BE2C (cell line): Measurements from ENCODE around the gene TMEM151A.

Source experiments
- DNase-seq: peaks from one replicate; pipeline ENCODE4 v3.0.0-alpha.2; 2020
- H3K27me3 ChIP-seq: fragments of 250-450 bp; sonication (Bioruptor Pico); 2 replicates; pipeline ENCODE4 v1.5.1; 2020; ENCODE audit warnings: mild to moderate bottlenecking
- H3K36me3 ChIP-seq: fragments of 250-450 bp; sonication (Bioruptor Pico); 2 replicates; pipeline ENCODE4 v1.5.1; 2020; ENCODE audit warnings: mild to moderate bottlenecking
- H3K4me1 ChIP-seq: fragments of 250-450 bp; sonication (Bioruptor Pico); 2 replicates; pipeline ENCODE4 v1.5.1; 2020
- H3K4me3 ChIP-seq: 2 replicates; pipeline ENCODE4 v1.5.1; 2011; ENCODE audit warnings: low read depth, low read length
- H3K9me3 ChIP-seq: fragments of 250-450 bp; sonication (Bioruptor Pico); 2 replicates; pipeline ENCODE4 v1.5.1; 2020
- TF ChIP-seq, protein P1 (sequence below): IDR thresholded peaks from 2 replicates; pipeline ENCODE4 v1.5.1; 2012; ENCODE audit warnings: mild to moderate bottlenecking, low read depth, low read length

TMEM151A gene

DNA sequence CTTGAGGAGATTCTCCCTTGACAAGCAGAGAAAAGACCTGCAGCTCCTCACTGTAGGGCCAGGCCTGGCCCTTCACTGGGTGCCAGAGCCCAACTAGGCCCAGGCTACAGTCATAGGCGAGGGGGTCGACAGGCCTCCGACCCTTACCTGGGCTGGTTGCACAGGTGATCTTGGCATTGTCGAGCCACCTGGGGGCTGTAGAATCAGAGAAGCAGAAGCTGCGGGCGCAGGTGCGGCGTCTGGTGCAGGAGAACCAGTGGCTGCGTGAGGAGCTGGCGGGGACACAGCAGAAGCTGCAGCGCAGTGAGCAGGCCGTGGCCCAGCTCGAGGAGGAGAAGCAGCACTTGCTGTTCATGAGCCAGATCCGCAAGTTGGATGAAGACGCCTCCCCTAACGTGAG, 30.1 kb upstream of the TMEM151A start:
- H3K36me3 ChIP-seq: peaks cover 5% of the 10 kb centered on the region; the same call in 1 of the 2 replicates
- DNase-seq: no peak
- H3K4me3 ChIP-seq: no peak overlapping the region
- H3K9me3 ChIP-seq: no peaks in the 10 kb centered on the region
- no peaks in the 10 kb centered on the region for H3K4me1 ChIP-seq
- TF ChIP-seq, protein P1, sequence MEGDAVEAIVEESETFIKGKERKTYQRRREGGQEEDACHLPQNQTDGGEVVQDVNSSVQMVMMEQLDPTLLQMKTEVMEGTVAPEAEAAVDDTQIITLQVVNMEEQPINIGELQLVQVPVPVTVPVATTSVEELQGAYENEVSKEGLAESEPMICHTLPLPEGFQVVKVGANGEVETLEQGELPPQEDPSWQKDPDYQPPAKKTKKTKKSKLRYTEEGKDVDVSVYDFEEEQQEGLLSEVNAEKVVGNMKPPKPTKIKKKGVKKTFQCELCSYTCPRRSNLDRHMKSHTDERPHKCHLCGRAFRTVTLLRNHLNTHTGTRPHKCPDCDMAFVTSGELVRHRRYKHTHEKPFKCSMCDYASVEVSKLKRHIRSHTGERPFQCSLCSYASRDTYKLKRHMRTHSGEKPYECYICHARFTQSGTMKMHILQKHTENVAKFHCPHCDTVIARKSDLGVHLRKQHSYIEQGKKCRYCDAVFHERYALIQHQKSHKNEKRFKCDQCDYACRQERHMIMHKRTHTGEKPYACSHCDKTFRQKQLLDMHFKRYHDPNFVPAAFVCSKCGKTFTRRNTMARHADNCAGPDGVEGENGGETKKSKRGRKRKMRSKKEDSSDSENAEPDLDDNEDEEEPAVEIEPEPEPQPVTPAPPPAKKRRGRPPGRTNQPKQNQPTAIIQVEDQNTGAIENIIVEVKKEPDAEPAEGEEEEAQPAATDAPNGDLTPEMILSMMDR: no peak
- no peaks in the 10 kb centered on the region for H3K27me3 ChIP-seq

DNA sequence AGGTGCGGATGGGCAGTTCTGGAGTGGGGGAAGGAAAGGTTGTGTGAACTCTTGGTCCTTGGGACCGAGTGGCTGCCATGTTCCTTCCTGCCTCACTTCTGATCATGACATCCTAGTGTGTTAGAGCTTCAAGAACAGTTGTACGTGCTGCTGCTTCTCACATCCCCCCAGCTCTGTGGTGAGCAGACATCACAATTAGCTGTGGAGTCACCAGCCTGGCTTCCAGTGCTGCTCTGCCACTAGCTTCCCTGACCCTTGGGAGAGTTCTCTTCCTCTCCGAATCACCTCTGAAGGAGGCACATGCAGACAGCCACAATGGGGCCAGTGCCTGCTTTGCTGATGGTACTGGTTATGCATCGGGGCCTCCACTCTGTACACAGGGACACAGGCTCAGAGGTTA, 29.5 kb upstream of the TMEM151A start:
- TF ChIP-seq, protein P1: no peak
- H3K4me1 ChIP-seq: no peaks in the 10 kb centered on the region; the same call in 1 of the 2 replicates
- H3K27me3 ChIP-seq: no peaks in the 10 kb centered on the region
- peaks cover 5% of the 10 kb centered on the region; the same call in 1 of the 2 replicates for H3K36me3 ChIP-seq
- no peak overlapping the region for H3K4me3 ChIP-seq
- H3K9me3 ChIP-seq: no peaks in the 10 kb centered on the region
- no peak for DNase-seq

GRCh38 chr11:66262696-66263095, 29.0 kb upstream of the TMEM151A start:
- Histone ChIP-seq H3K27me3 (no peaks in the 10 kb centered on the region), H3K4me1 (no peaks in the 10 kb centered on the region; the same call in 1 of the 2 replicates), H3K9me3 (no peaks in the 10 kb centered on the region), H3K36me3 (peaks cover 5% of the 10 kb centered on the region; the same call in 1 of the 2 replicates), H3K4me3 (no peak overlapping the region)
- no peak for DNase-seq
- TF ChIP-seq, protein P1: no peak

DNA sequence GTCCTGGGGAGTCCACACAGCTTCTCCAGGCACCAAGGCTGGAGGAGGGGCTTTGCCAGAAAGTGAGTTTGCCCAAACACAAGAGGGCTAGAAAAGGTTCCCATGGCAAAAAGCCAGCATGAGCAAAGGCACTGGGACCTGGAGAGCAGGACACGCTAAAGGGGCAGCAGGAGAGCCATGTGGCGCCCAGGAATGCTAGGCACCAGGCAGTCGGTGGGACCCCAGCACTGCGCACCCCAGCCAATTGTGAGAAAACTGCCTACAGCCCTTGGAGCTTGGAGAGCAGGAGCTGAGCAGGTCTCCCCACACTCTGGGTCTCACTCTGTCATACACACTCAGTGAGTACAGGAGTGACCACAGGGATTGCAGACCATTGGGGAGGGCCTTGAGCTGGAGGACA, 28.5 kb upstream of the TMEM151A start:
- no peak for DNase-seq
- H3K4me3 ChIP-seq: no peak overlapping the region
- H3K36me3 ChIP-seq: peaks cover 5% of the 10 kb centered on the region; the same call in 1 of the 2 replicates
- no peaks in the 10 kb centered on the region for H3K9me3 ChIP-seq
- no peaks in the 10 kb centered on the region; the same call in 1 of the 2 replicates for H3K4me1 ChIP-seq
- no peaks in the 10 kb centered on the region for H3K27me3 ChIP-seq
- TF ChIP-seq, protein P1: no peak

DNA sequence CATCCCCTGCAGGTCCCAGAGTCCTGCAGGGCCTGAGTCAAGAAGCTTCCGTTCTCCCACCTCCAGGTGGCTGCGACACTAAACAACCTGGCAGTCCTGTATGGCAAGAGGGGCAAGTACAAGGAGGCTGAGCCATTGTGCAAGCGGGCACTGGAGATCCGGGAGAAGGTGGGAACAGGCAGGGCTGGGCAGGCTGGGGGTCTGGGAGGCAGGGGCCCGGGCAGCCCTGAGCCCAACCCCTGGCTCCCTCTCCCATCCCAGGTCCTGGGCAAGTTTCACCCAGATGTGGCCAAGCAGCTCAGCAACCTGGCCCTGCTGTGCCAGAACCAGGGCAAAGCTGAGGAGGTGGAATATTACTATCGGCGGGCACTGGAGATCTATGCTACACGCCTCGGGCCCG, 27.9 kb upstream of the TMEM151A start:
- TF ChIP-seq, protein P1: no peak
- no peaks in the 10 kb centered on the region for H3K27me3 ChIP-seq
- H3K4me3 ChIP-seq: no peak overlapping the region
- H3K4me1 ChIP-seq: no peaks in the 10 kb centered on the region; the same call in 1 of the 2 replicates
- no peaks in the 10 kb centered on the region for H3K9me3 ChIP-seq
- no peak for DNase-seq
- H3K36me3 ChIP-seq: peaks cover 5% of the 10 kb centered on the region; the same call in 1 of the 2 replicates

GRCh38 chr11:66264383-66264782, 27.3 kb upstream of the TMEM151A start:
- H3K36me3 ChIP-seq: peaks cover 5% of the 10 kb centered on the region; the same call in 1 of the 2 replicates
- H3K4me3 ChIP-seq: no peak overlapping the region
- TF ChIP-seq, protein P1: no peak
- no peaks in the 10 kb centered on the region for H3K9me3 ChIP-seq
- DNase-seq: no peak
- H3K4me1 ChIP-seq: no peaks in the 10 kb centered on the region; the same call in 1 of the 2 replicates
- H3K27me3 ChIP-seq: no peaks in the 10 kb centered on the region
